Adrenal gland (tissue), 12 donors: ENCODE results near the gene ABHD11. TPM values are rescaled to one million over a fixed set of nuclear protein-coding genes. Genes with fewer than 3 reads are reported as not detected.
"Not testable (repeated sequence)": the region's sequence is repeated elsewhere in the genome, so short reads cannot be mapped to it uniquely, and the experiment has no call there.

Experiments
- DNase-seq, 7 donors: peaks; one replicate each; pipeline ENCODE4 v3.0.0-alpha.2; 2019 to 2020
- H3K27ac ChIP-seq, 5 donors: fragments of 200-600 bp; sonication (generic) in 4 of 5; 1 replicate in 3 of 5; 2 replicates in 2 of 5; pipeline versions ENCODE4 v1.5.1 to v1.8.0; 2016 to 2020; ENCODE audit warnings: mild to moderate bottlenecking in 1 of 5
- H3K27me3 ChIP-seq: fragments of 200-600 bp; 2 replicates; pipeline ENCODE4 v1.8.0; 2021
- H3K36me3 ChIP-seq, 2 donors: fragments of 200-600 bp; replicated peaks in 1 of 2; 1 replicate in 1 of 2; 2 replicates in 1 of 2; pipeline versions ENCODE4 v1.5.1 to v1.8.0; 2018 to 2022
- H3K4me1 ChIP-seq, 2 donors: fragments of 200-600 bp; replicated peaks in 1 of 2; 1 replicate in 1 of 2; 2 replicates in 1 of 2; pipeline versions ENCODE4 v1.5.1 to v1.8.0; 2018 to 2021
- H3K4me3 ChIP-seq, 4 donors: fragments of 200-600 bp; sonication (generic) in 3 of 4; one replicate each; pipeline ENCODE4 v1.5.1; 2016 to 2018
- H3K9me3 ChIP-seq, 3 donors: fragments of 200-600 bp; sonication (generic) in 1 of 3; replicated peaks in 1 of 3; 1 replicate in 2 of 3; 2 replicates in 1 of 3; pipeline versions ENCODE4 v1.5.1 to v1.8.0; 2016 to 2021
- POLR2A ChIP-seq, 2 donors: fragments of 450-650 bp; IDR thresholded peaks; one replicate each; pipeline ENCODE4 v1.6.1; 2017; ENCODE audit warnings: antibody characterized with exemption in 2 of 2, mild to moderate bottlenecking in 2 of 2, moderate library complexity in 1 of 2
- WGBS, 4 donors: extraction: QIAGEN DNeasy Blood & Tissue Kit in 2 of 4; methylation state at CpG; one replicate each; pipeline versions ENCODE4 v1.1.5 to v1.1.7; 2013 to 2017; 5-methylcytosine and 5-hydroxymethylcytosine counted together
- intact Hi-C, 2 donors: fragments of 100-400 bp; cut with DNase I; formaldehyde crosslinking; loops; one replicate each; pipeline versions ENCODE4 v1.14.1 to v1.15.0; 2022 to 2023
- polyA plus RNA-seq, 3 donors: library from polyadenylated mRNA; stranded (reverse); fragments of 200-250 nt in 2 of 3; fragments of 350-450 nt in 1 of 3; fragmentation: Illumina TruSeq in 1 of 3; extraction: RNeasy Lipid Tissue Mini Kit (QIAGEN cat#74804) in 1 of 3; gene quantifications; one replicate each; pipeline ENCODE4 v1.2.3, GENCODE V29; 2013 to 2014
- total RNA-seq, 9 donors: library from RNA; depleted of rRNA in 4 of 9; stranded (reverse); fragments of >200 nt in 4 of 9; fragments of 120-200 nt in 1 of 9; fragmentation: NEBNext Ultra II Directional in 1 of 9; extraction: Animal tissue kit (Norgen Biotek cat#: 25700) in 1 of 9; gene quantifications; one replicate each; pipeline versions ENCODE4 v1.1.0 to v1.2.4, GENCODE V29; 2013 to 2023
- TF ChIP-seq, protein P1 (sequence below), 6 experiments: fragments of 450-650 bp in 4 of 6; fragments of 200-600 bp in 2 of 6; sonication (generic) in 1 of 6; IDR thresholded peaks; 1 replicate in 5 of 6; 2 replicates in 1 of 6; pipeline versions ENCODE4 v1.5.1 to v1.8.0; 2016 to 2021; ENCODE audit warnings: antibody characterized with exemption in 6 of 6, mild to moderate bottlenecking in 2 of 6, moderate library complexity in 1 of 6
- donor health status: healthy with polysubstance abuse.
- donor health status: Bipolar disorder and iron deficiency.
- donor health status: DM: yes; HTN: yes; CAD: no.
- donor health status: DM: no; HTN: no; CAD: no.
- donor health status: DM: no; HTN: no; CAD: no.
- donor health status: DM: yes; HTN: yes; CAD: no.

The ABHD11 gene
- total and polyA plus RNA-seq, 12 donors = 13.0 to 41.6 (median 18.4) TPM

GRCh38 chr7:73726083-73726466 is 12.5 kb downstream of the ABHD11 start:
- TF ChIP-seq, protein P1, sequence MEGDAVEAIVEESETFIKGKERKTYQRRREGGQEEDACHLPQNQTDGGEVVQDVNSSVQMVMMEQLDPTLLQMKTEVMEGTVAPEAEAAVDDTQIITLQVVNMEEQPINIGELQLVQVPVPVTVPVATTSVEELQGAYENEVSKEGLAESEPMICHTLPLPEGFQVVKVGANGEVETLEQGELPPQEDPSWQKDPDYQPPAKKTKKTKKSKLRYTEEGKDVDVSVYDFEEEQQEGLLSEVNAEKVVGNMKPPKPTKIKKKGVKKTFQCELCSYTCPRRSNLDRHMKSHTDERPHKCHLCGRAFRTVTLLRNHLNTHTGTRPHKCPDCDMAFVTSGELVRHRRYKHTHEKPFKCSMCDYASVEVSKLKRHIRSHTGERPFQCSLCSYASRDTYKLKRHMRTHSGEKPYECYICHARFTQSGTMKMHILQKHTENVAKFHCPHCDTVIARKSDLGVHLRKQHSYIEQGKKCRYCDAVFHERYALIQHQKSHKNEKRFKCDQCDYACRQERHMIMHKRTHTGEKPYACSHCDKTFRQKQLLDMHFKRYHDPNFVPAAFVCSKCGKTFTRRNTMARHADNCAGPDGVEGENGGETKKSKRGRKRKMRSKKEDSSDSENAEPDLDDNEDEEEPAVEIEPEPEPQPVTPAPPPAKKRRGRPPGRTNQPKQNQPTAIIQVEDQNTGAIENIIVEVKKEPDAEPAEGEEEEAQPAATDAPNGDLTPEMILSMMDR (IDR thresholded peaks at IDR 0.05) = no peak
- no peak for TF ChIP-seq POLR2A (IDR thresholded peaks at IDR 0.05)
- Histone ChIP-seq H3K27ac (no peak overlapping the region), H3K36me3 (no peaks in the 10 kb centered on the region), H3K9me3 (no peaks in the 10 kb centered on the region), H3K4me1 (no peaks in the 10 kb centered on the region), H3K27me3 (peaks cover 4% of the 10 kb centered on the region), H3K4me3 (no peak overlapping the region)
- DNase-seq = no peak
- intact Hi-C loops = loop anchor here in 1 of 2 donors (5.0 kb wide), 1 partner anchor 119 kb away; no protein-coding TSS in a partner anchor
- WGBS, 4 donors = 20 to 52% (median 43%) methylated on average over 1 of the region's 1 CpG

- no peak for DNase-seq
- 84 to 93% (median 89%) methylated on average over 3 of the region's 3 CpGs for WGBS, 4 donors
- TF ChIP-seq, protein P1 (IDR thresholded peaks at IDR 0.05) = no peak
- no peak for TF ChIP-seq POLR2A (IDR thresholded peaks at IDR 0.05)
Observed at GRCh38 chr7:73723813-73724212, 14.8 kb downstream of the ABHD11 start.

GRCh38 chr7:73722785-73723184 is 15.8 kb downstream of the ABHD11 start:
- H3K9me3 ChIP-seq = no peaks in the 10 kb centered on the region
- no peak overlapping the region for H3K4me3 ChIP-seq
- peaks cover 4% of the 10 kb centered on the region for H3K27me3 ChIP-seq
- DNase-seq = no peak
- intact Hi-C loops = no loop called here
- H3K36me3 ChIP-seq = no peaks in the 10 kb centered on the region
- H3K4me1 ChIP-seq = peaks cover 8 to 12% of the 10 kb centered on the region in 2 donors
- no peak for TF ChIP-seq POLR2A (IDR thresholded peaks at IDR 0.05)
- TF ChIP-seq, protein P1 (IDR thresholded peaks at IDR 0.05) = no peak
- H3K27ac ChIP-seq = no peak overlapping the region
- 56 to 73% (median 69%) methylated on average over 6 of the region's 6 CpGs for WGBS, 4 donors

More at GRCh38 chr7:73723813-73724212, 14.8 kb downstream of the ABHD11 start:
- no peak overlapping the region for H3K27ac ChIP-seq
- intact Hi-C loops = loop anchor here in 1 of 2 donors (2.0 kb wide), 1 partner anchor 117 kb away; no protein-coding TSS in a partner anchor
- H3K4me3 ChIP-seq = no peak overlapping the region
- H3K27me3 ChIP-seq = peaks cover 4% of the 10 kb centered on the region
- no peaks in the 10 kb centered on the region for H3K36me3 ChIP-seq
- H3K9me3 ChIP-seq = no peaks in the 10 kb centered on the region
- H3K4me1 ChIP-seq = peaks cover 4 to 5% of the 10 kb centered on the region in 2 donors

- H3K4me1 ChIP-seq = peaks cover 8 to 12% of the 10 kb centered on the region in 2 donors
- H3K9me3 ChIP-seq, intact Hi-C loops, H3K27me3 ChIP-seq, DNase-seq, H3K27ac ChIP-seq, H3K4me3 ChIP-seq, H3K36me3 ChIP-seq: not testable (repeated sequence)
- WGBS, 4 donors = 73 to 91% (median 79%) methylated on average over 4 of the region's 4 CpGs
Observed at GRCh38 chr7:73722182-73722581, 16.4 kb downstream of the ABHD11 start.

- intact Hi-C loops = no loop called here
- no peak overlapping the region for H3K27ac ChIP-seq
- WGBS, 4 donors = 53 to 83% (median 64%) methylated on average over 1 to 3 of the region's 3 CpGs
Observed at GRCh38 chr7:73721377-73721817, 17.2 kb downstream of the ABHD11 start.

GRCh38 chr7:73720443-73720842 is 18.2 kb downstream of the ABHD11 start:
- H3K27ac ChIP-seq, H3K27me3 ChIP-seq, H3K9me3 ChIP-seq, H3K4me3 ChIP-seq, H3K36me3 ChIP-seq, intact Hi-C loops, DNase-seq: not testable (repeated sequence)
- 93 to 98% (median 96%) methylated on average over 9 of the region's 9 CpGs for WGBS, 4 donors
- H3K4me1 ChIP-seq = peaks cover 8 to 16% of the 10 kb centered on the region in 2 donors

More at GRCh38 chr7:73721377-73721817, 17.2 kb downstream of the ABHD11 start:
- H3K4me3 ChIP-seq = no peak overlapping the region
- TF ChIP-seq, protein P1 (IDR thresholded peaks at IDR 0.05) = no peak
- no peak for TF ChIP-seq POLR2A (IDR thresholded peaks at IDR 0.05)
- H3K27me3 ChIP-seq = no peaks in the 10 kb centered on the region
- no peaks in the 10 kb centered on the region for H3K9me3 ChIP-seq
- peaks cover 8 to 12% of the 10 kb centered on the region in 2 donors for H3K4me1 ChIP-seq
- peak; percentile 66 to 83 (median 78) for DNase-seq
- no peaks in the 10 kb centered on the region for H3K36me3 ChIP-seq
